DND-41 (cell line): ENCODE results near the gene PKD1.

ENCODE experiments used
- CTCF ChIP-seq: IDR thresholded peaks from 2 replicates; pipeline ENCODE4 v1.5.1; 2012; ENCODE audit warnings: borderline replicate concordance, low read length, moderate library complexity, mild to moderate bottlenecking; ENCODE audit not compliant: poor library complexity, severe bottlenecking; ENCODE audit errors: extremely low read depth
- EZH2 ChIP-seq: IDR thresholded peaks from 3 replicates; pipeline ENCODE4 v1.6.1; 2012; ENCODE audit warnings: borderline replicate concordance, low read depth, mild to moderate bottlenecking, moderate library complexity, low read length, inconsistent platforms; ENCODE audit not compliant: severe bottlenecking

GRCh38 chr16:2064368-2064945 is 71.2 kb downstream of the PKD1 start:
- no peak for TF ChIP-seq CTCF
- no peak for TF ChIP-seq EZH2
